Urinary bladder (tissue), 4 donors: Measurements from ENCODE around the gene SCN3A. TPM values are rescaled to one million over a fixed set of nuclear protein-coding genes. Genes with fewer than 3 reads are reported as not detected.

Experiments
- DNase-seq: peaks from one replicate; pipeline ENCODE4 v3.0.0-alpha.2; 2015; ENCODE audit errors: extremely low spot score
- H3K27ac ChIP-seq: one replicate; pipeline ENCODE4 v1.5.1; 2013; ENCODE audit warnings: low read depth, mild to moderate bottlenecking, moderate library complexity
- H3K36me3 ChIP-seq: one replicate; pipeline ENCODE4 v1.6.1; 2013; ENCODE audit warnings: mild to moderate bottlenecking, moderate library complexity; ENCODE audit not compliant: insufficient read depth
- H3K4me1 ChIP-seq: one replicate; pipeline ENCODE4 v1.6.1; 2013; ENCODE audit warnings: mild to moderate bottlenecking, moderate library complexity; ENCODE audit not compliant: insufficient read depth
- H3K4me3 ChIP-seq: one replicate; pipeline ENCODE4 v1.5.1; 2013; ENCODE audit warnings: low read depth, low read length
- WGBS: extraction: QIAGEN DNeasy Blood & Tissue Kit; methylation state at CpG from one replicate; pipeline ENCODE4 v1.1.7; 2013; 5-methylcytosine and 5-hydroxymethylcytosine counted together
- polyA plus RNA-seq: library from polyadenylated mRNA; stranded (reverse); fragments of 200-250 nt; gene quantifications from one replicate; pipeline ENCODE4 v1.2.3, GENCODE V29; 2013
- total RNA-seq: library from RNA; depleted of rRNA; stranded (reverse); fragments of >200 nt; gene quantifications from one replicate; pipeline ENCODE4 v1.2.3, GENCODE V29; 2014
- donor health status: healthy with polysubstance abuse.
- donor health status: healthy.

Gene SCN3A
- total and polyA plus RNA-seq, 2 donors: 0.89 to 6.1 TPM

GRCh38 chr2:165162466-165162865 is 41.4 kb downstream of the SCN3A start:
- Histone ChIP-seq H3K4me3 (no peak overlapping the region), H3K36me3 (no peaks in the 10 kb centered on the region), H3K4me1 (no peaks in the 10 kb centered on the region), H3K27ac (no peak overlapping the region)
- WGBS: 79% methylated on average over 3 of the region's 3 CpGs
- no peak for DNase-seq

GRCh38 chr2:165161510-165161909 is 42.3 kb downstream of the SCN3A start:
- no peak overlapping the region for H3K27ac ChIP-seq
- no peaks in the 10 kb centered on the region for H3K36me3 ChIP-seq
- H3K4me1 ChIP-seq: no peaks in the 10 kb centered on the region
- DNase-seq: no peak
- no peak overlapping the region for H3K4me3 ChIP-seq
- 50% methylated on average over 2 of the region's 2 CpGs for WGBS

GRCh38 chr2:165157160-165157559 is 46.7 kb downstream of the SCN3A start:
- H3K36me3 ChIP-seq: no peaks in the 10 kb centered on the region
- H3K27ac ChIP-seq: no peak overlapping the region
- no peak overlapping the region for H3K4me3 ChIP-seq
- no peaks in the 10 kb centered on the region for H3K4me1 ChIP-seq
- no peak for DNase-seq
- 94% methylated on average over 4 of the region's 4 CpGs for WGBS

GRCh38 chr2:165155152-165155551 is 48.7 kb downstream of the SCN3A start:
- no peak for DNase-seq
- WGBS: 89% methylated on average over 2 of the region's 2 CpGs
- Histone ChIP-seq H3K36me3 (no peaks in the 10 kb centered on the region), H3K4me3 (no peak overlapping the region), H3K27ac (no peak overlapping the region), H3K4me1 (no peaks in the 10 kb centered on the region)

GRCh38 chr2:165149439-165149838 is 54.4 kb downstream of the SCN3A start:
- Histone ChIP-seq H3K27ac (no peak overlapping the region), H3K36me3 (no peaks in the 10 kb centered on the region)
- 81% methylated on average over 5 of the region's 5 CpGs for WGBS

GRCh38 chr2:165147186-165148045 is 56.4 kb downstream of the SCN3A start:
- WGBS: 16% methylated on average over 4 of the region's 4 CpGs
- DNase-seq: no peak
- no peak overlapping the region for H3K27ac ChIP-seq
- H3K4me1 ChIP-seq: no peaks in the 10 kb centered on the region
- no peaks in the 10 kb centered on the region for H3K36me3 ChIP-seq
- H3K4me3 ChIP-seq: no peak overlapping the region

More at GRCh38 chr2:165149439-165149838, 54.4 kb downstream of the SCN3A start:
- Histone ChIP-seq H3K4me3 (no peak overlapping the region), H3K4me1 (no peaks in the 10 kb centered on the region)
- DNase-seq: no peak

GRCh38 chr2:165144315-165144714 is 59.5 kb downstream of the SCN3A start:
- 94% methylated on average over 1 of the region's 1 CpG for WGBS
- H3K36me3 ChIP-seq: no peaks in the 10 kb centered on the region
- no peak for DNase-seq
- no peak overlapping the region for H3K27ac ChIP-seq
- H3K4me3 ChIP-seq: no peak overlapping the region
- no peaks in the 10 kb centered on the region for H3K4me1 ChIP-seq

- Histone ChIP-seq H3K27ac (no peak overlapping the region), H3K4me3 (no peak overlapping the region), H3K36me3 (no peaks in the 10 kb centered on the region), H3K4me1 (no peaks in the 10 kb centered on the region)
- no peak for DNase-seq
- WGBS: 84% methylated on average over 1 of the region's 1 CpG
These were observed 62.1 kb downstream of the SCN3A start for GRCh38 chr2:165141601-165142354.

GRCh38 chr2:165126244-165126643 is 77.6 kb downstream of the SCN3A start:
- DNase-seq: no peak
- no peaks in the 10 kb centered on the region for H3K4me1 ChIP-seq
- no peak overlapping the region for H3K27ac ChIP-seq
- no peaks in the 10 kb centered on the region for H3K36me3 ChIP-seq
- WGBS: 71% methylated on average over 3 of the region's 3 CpGs
- no peak overlapping the region for H3K4me3 ChIP-seq

GRCh38 chr2:165122521-165122920 is 81.3 kb downstream of the SCN3A start:
- no peak overlapping the region for H3K4me3 ChIP-seq
- no peaks in the 10 kb centered on the region for H3K36me3 ChIP-seq
- H3K27ac ChIP-seq: no peak overlapping the region
- H3K4me1 ChIP-seq: no peaks in the 10 kb centered on the region
- no peak for DNase-seq
- 61% methylated on average over 4 of the region's 4 CpGs for WGBS

GRCh38 chr2:165120740-165121467 is 82.9 kb downstream of the SCN3A start:
- H3K36me3 ChIP-seq: no peaks in the 10 kb centered on the region
- no peak overlapping the region for H3K4me3 ChIP-seq
- H3K4me1 ChIP-seq: no peaks in the 10 kb centered on the region
- WGBS: 78% methylated on average over 7 of the region's 7 CpGs
- H3K27ac ChIP-seq: no peak overlapping the region
- DNase-seq: no peak

- no peak for DNase-seq
- H3K27ac ChIP-seq: no peak overlapping the region
- H3K4me1 ChIP-seq: no peaks in the 10 kb centered on the region
- 77% methylated on average over 6 of the region's 6 CpGs for WGBS
- H3K36me3 ChIP-seq: no peaks in the 10 kb centered on the region
- H3K4me3 ChIP-seq: no peak overlapping the region
These were observed 88.6 kb downstream of the SCN3A start for GRCh38 chr2:165115258-165115657.

- Histone ChIP-seq H3K27ac (no peak overlapping the region), H3K4me3 (no peak overlapping the region), H3K36me3 (no peaks in the 10 kb centered on the region), H3K4me1 (no peaks in the 10 kb centered on the region)
- DNase-seq: no peak
- 85% methylated on average over 4 of the region's 4 CpGs for WGBS
These were observed 89.4 kb downstream of the SCN3A start for GRCh38 chr2:165114346-165114939.
